HG02642 (cell line): ENCODE results near the gene WDR31.
A peak's percentile ranks its signal among the peaks of the same experiment; 100 is the strongest.
"Not testable (repeated sequence)": the region's sequence is repeated elsewhere in the genome, so short reads cannot be mapped to it uniquely, and the experiment has no call there.

Experiments used
- ATAC-seq: cut with Tn5 transposase; IDR thresholded peaks from one replicate; pipeline ENCODE4 v1.9.1; 2021; ENCODE audit warnings: mild to moderate bottlenecking; ENCODE audit not compliant: unreplicated experiment, poor library complexity

Gene WDR31

DNA sequence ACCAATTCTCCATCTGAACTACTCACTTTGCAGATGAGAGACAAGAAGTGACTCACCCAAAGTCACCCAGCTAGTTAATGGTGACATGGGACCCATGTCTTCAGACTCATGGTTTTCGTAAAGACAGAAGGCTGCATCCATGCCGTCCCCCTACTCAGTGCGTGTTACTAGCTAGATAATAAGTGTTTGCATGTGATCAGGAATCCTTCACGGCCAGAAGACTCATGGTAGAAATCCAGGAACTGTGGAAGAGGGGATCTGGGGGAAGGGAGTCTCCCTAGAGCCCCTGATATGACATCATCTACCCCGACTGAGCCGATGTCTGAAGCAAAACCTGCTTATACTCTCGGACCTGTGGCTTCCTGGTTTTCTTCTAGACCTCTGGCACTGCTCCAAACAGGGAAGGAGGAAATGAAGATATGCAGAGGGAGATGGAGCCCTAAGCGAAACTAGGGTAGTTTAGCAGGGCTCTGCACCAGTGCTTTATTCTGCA lies 40.2 kb downstream of the WDR31 start:
- no peak for ATAC-seq

DNA sequence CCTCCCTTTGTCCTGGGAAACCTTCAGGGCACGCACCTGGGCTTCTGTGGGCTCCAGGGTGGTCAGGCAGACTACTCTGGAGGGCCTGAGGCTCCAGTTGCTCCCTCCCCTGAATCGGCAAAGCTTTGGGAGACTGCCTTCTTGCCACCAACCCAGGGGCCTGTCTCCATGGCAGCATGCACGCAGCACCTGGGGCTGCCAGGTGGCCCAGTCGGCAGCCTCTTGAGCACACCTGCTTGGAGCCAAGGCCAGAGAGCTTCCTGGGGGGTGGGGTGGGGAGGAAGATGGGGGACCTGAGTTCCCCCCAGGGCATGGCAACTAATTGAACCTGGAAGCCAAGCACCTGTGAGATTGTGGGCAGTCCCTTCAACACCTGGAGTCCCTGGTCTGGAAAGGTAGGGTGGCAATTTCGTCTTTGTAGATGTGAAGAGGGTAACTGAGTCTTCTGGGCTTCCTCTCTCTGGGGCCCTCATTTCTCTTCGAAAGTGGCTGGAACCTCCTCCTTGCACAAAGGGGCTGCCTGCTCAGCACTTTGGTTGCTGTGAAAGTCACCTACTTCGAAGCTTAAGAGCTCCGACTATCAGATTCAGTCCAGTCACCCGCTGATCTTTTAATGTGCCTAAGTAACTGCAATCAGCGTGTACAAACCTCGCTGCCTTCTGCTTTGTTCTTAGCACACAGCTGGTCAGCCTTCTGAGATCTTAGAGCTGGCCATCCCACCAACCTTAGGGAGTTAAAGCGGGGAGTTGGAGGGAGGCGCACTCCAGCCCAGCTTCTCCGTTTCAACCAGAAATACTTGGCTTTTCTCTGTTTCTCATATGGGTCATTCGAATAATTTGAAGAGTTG lies 40.9 kb downstream of the WDR31 start:
- ATAC-seq: no peak

DNA sequence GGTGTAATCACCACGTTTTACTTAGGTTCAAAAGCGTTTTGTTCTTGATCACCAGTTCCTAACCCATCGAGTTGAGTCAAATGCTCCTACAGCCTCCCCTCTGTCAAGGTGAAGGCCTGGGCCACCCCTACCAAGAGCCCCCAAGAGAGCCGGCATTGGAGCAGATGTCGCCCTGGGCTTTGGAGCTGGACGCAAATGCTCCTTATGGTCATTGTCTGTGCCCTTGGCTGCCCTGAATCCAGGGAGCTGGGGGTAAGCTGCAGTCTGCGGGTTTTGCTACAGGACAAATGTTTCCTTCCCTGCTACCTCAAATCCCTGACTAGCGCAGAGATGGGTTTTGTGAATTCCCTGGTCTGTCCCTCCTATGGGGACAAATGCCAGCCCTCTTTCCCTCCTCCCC lies 41.8 kb downstream of the WDR31 start:
- no peak for ATAC-seq

DNA sequence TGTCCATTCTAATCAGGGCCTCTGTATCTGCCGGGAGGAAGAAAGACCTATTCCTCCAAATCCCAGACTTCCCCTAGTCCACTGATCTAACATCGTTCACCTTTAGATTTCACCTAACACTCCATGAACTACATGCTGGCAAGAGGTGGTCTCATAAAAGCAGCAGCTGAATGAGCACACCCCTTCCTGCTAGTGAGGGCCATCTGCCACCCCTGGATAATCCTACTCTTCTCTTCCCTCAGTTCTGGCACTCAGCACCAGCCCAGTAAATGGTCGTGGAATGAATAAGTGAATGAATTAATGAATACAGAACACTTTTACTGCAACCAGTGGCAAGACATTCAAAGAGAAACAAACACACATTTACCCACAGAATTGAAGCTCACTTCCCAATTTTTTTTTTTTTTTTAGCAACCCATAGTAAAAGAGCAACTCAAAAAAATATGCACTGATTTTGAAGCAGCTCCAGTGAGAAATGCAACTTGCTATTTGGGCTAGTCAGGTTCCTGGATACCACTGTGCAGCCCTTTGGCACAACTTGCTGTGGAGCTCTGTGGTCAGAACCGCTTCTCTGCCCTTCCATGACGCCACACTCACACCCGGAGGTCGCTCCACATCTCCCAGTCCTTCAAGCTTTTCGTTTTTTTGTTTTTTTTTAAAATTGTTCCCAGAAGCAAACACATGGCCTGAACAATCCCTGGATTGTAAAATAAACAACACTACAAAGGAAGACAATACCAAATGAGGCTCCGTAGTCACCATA lies 43.1 kb downstream of the WDR31 start:
- ATAC-seq: no peak

DNA sequence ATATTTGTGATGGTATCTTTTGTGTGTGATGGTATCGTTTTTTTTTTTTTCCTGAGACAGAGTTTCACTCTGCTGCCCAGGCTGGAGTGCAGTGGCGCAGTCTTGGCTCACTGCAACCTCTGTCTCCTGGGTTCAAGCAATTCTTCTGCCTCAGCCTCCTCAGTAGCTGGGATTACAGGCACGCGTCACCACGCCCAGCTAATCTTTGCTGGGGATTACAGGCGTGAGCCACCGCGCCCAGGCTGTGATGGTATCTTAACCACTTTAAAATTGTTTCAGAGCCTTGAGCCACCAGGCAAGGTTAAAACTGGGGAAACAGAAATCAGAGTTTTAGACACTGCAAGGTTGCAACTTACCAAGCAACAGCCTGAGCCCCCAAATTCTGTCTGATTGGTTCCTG lies 43.8 kb downstream of the WDR31 start:
- not testable (repeated sequence) for ATAC-seq

DNA sequence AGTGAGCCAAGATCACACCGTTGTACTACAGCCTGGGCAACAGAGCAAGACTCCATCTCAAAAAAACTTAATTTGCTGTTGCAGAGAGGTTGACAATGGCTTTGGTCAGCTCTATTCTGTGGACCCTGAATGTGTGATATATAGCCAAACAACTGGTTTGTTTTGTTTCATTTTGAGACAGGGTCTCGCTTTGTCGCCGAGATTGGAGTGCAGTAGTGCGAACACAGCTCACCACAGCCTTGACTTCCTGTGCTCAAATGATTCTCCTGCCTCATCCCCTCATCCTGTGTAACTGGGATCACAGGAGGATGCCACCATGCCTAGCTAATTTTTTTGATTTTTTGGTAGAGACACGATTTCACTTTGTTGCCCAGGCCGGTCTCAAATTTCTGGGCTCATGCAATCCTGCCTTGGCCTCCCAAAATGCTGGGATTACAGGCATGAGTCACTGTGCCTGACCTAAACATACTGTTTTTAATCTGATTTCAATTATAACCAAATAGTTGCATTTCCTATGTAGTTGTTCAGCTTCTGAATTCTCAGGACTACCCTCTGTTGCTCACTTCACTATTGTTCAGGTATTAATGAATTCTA lies 46.7 kb downstream of the WDR31 start:
- ATAC-seq: no peak

DNA sequence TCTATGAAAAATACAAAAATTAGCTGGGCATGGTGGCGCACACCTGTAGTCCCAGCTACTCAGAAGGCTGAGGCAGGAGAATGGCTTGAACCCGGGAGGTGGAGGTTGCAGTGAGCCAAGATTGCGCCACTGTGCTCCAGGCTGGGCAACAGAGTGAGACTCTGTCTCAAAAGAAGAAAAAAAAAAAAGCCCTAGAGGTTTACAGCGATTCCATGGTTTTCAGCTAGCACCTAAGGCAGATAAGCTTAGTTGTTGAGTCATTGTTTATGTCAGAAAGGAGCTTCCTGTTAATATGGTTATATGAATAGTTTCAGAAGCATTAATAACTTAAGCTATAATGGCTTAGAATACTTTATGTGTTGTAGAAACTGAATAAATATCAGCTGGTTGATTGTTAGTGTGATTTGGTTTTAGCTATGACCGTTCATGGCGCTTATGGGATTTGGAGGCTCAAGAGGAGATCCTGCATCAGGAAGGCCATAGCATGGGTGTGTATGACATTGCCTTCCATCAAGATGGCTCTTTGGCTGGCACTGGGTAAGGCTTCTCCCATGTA lies 49.9 kb downstream of the WDR31 start:
- no peak for ATAC-seq

DNA sequence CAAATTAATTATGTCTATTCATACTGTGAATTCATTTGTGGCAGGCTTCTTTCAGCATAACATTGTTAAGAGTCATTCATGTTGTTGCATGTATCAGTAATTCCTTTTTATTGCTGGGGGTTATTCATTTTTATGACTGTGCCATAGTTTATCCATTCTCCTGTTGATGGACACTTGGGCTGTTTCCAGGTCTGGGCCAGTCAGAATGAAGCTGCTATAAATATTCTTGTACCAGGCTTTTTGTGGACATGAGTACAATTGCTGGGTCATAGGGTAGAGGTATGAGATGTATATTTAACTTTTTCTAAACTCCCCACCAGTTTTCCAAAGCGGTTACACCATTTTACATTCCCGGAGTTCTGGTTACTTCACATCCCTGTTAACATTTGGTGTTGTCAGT lies 51.0 kb downstream of the WDR31 start:
- ATAC-seq: no peak

DNA sequence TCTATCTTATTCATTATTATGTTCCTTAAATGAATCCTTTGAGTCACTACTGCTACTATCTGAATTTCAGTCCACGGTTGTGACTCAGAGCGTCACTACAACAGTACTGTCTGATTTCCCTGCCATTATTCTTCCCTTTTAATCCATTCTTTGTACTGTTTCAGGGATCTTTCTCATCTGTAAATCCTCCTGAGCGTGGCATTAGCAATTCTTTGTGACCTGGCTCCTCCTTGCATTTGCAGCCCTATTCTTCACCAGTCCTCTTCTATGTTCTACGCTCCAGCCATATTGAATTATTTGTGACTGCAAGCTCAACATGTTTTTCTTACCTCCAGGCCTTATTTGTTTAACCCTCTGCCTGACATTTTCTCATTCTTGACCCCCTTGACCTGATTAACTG lies 58.7 kb downstream of the WDR31 start:
- no peak for ATAC-seq

DNA sequence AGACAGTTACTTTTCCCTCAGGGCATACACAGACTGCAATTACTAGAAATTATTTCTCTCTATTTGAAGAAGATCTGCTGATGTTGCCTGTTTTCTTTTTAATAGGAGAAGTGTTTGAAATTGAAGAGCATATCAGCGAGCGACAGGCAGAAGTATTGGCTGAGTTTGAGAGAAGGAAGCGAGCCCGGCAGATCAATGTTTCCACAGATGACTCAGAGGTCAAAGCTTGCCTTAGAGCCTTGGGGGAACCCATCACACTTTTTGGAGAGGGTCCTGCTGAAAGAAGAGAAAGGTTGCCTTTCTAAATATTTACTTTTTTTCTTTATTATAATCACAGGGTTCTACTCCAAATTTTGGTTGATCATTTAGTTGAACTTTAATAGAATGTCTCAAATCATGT lies 61.2 kb downstream of the WDR31 start:
- ATAC-seq: no peak

DNA sequence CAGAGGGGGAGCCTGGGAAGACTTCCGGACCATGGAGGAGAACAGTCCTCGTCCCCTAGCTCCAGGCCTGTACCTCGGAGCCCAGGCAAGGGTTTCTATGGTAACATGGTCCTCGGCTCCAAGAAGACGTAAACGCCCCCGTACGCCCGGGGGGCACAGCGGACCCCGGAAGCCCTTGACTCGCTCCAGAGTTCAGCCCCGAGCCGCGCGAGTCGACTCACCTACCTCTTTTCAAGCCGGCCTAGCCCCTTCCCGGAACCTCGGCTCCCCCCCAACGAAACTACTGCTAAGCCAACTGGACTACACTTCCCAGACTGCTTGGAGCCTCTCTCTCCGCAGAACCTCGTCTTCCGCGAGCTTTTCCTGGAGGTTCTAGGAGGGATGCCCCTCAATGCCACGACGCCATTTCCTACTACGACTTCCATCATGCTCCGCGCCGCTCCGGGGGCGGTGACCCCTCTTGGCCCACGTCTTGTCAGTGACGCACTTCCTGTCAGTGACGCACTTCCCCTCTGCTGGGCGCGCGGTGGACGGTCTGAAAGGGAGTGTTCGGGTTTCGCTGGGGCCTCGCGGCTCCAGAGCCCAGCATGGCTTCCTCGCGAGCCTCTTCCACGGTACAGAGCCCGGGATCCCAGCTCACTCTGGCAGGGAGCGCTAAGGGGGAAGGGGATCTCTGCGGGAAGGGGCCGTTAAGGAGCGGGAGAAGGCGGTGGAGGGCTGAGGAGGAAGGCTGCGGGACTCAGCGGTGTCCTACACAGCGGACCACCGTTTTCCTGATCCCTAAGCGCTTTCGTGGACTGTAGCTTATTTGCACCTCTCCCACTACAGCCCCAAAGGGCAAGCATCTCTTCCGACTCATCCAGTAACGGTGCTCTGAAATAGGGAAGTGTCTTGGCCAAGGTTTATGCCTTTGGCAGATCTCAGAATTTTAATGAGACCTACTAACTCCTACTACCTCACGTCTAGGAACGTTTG lies 64.6 kb downstream of the WDR31 start, which contains the start of the genes CDC26 and PRPF4:
Gene CDC26, minus strand, starts transcription at position 416 of the 975 bp plus-strand sequence. CDS start 3,065 bp downstream, outside the sequence.
Gene PRPF4, plus strand, starts transcription at position 502 of the 975 bp plus-strand sequence. Its CDS starts 86 bp downstream, at position 588.
- ATAC-seq: peak; percentile 98

DNA sequence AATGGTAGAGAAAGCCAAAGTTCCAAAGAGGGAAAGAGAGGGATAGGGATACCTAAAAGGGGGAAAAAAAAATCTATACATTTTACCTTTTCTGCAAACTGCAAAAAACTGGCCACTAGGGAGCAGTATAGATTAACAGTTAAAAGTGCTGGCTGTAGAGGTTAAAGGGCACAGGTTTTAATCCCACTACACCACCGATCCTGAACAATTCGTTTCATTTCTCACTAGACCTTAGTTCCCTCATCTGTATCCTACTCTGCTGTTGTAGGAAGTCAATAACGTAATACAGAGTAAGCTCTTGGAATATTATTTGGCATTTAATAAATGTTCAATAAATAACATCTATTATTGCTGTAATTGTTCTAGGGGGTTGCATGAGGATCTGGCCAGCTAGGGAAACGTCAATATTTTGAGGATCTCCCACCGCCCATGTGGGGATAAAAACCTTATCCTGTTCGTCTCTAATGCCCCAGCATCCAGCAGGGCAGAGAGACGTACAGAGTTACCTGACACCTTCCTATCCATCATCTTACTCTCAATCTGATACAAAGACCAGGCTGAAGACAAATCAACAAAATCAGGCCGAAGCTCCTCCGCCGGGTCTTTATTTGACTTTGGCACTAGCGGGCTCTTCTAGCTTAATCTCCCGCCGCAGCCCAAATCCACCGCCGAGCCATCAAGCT lies 65.5 kb downstream of the WDR31 start:
- peak; percentile 3 for ATAC-seq

DNA sequence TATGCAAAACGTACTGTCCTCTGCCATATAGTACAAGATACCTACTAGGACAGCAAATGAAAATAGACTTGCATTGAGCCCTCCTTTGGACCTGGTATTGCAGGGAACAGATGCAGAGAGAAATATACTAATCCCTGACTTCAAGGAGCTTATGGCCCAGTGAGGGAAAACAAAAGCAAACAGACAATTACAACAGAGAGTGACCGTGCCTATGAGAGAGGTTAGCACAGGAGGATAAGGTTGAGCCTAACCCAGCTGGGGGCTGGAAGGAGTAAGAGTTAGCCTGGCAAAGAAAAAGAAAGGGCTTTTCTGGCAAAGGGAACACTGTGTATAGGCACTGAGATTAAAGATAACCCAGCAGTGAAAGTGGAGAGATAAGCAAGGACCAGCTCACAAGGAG lies 70.2 kb downstream of the WDR31 start:
- ATAC-seq: no peak

DNA sequence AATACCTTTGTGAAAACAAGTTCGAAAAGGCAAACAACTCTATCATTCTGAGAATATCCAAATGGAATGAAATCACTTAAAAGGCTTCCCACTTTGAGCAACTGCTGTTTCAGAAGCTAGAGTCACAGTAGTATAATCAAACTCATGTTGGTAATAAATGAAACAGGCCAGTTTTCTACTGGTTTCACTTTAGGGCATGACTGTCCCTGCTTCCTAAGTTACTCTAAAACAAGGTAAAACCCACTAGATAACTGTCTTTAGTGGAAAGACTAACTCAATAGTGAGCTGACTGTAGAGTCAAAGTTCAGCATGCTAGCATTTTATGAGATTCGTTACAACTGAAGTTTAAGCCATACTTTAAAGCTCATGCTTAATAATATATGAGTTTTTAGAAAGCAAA lies 70.7 kb downstream of the WDR31 start:
- no peak for ATAC-seq

DNA sequence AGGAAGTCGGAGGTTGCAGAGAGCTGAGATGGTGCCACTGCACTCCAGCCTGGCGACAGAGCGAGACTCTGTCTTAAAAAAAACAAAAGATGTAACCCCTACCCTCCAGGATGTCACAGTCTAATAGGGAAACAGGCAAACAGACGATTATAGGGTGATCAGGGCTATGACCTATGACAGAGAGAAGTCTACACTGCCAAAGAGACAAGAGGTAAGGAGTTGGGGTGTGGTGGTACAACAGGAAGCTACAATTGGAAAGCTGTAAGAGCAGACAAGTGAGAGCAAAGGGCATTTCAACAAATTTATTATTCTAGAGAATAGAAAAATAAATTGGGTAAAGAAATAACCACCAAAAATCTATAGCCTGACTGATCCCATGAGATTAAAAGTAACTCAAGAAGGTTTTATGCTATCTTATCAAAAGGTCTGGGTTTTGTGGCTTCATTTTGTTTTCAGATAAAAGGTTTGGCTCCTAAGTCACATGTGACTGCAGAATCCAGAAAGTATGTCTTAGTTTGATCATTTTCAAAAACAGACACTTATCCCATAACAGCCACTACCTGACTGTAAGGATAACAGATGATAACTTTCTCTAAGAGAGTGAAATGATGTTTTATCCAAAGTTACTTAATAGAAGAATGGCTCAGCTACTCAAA lies 72.0 kb downstream of the WDR31 start:
- ATAC-seq: no peak

DNA sequence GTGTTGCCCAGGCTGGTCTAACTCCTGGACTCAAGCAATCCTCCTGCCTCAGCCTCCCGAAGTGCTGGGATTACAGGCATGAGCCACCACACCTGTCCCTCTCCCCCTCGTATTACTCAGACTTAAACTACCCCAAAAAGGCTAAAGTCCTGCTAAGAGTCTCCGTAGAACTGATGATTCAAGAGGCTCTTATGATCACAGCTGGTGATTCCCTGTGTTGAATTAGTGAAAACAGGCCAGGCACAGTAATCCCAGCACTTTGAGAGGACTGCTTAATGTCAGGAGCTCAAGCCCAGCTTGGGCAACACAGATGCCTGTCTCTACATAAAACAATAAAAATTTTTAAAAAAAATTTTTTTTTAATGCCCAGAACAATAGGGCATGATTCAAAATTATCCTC lies 73.9 kb downstream of the WDR31 start:
- no peak for ATAC-seq
